Hepatocyte (in vitro differentiated cells): ENCODE results near the gene HIVEP1.

Experiments
- CTCF ChIP-seq: fragments of 200-600 bp; sonication (generic); IDR thresholded peaks from 2 replicates; pipeline ENCODE4 v1.5.1; 2016; ENCODE audit warnings: antibody characterized with exemption, mild to moderate bottlenecking; ENCODE audit not compliant: poor library complexity
- EZH2phosphoT487 ChIP-seq: fragments of 200-600 bp; sonication (generic); IDR thresholded peaks from one replicate; pipeline ENCODE4 v1.6.1; 2018; ENCODE audit warnings: antibody characterized with exemption, mild to moderate bottlenecking, low read depth, moderate library complexity; ENCODE audit not compliant: unreplicated experiment, severe bottlenecking

GRCh38 chr6:12065321-12066140 is 53.4 kb downstream of the HIVEP1 start:
- no peak for TF ChIP-seq CTCF
- TF ChIP-seq EZH2phosphoT487 = no peak
